Mucosa of descending colon (tissue), 3 donors: ENCODE measurements around the gene AGBL3. TPM values are rescaled to one million over a fixed set of nuclear protein-coding genes. Genes with fewer than 3 reads are reported as not detected.
"Not testable (repeated sequence)": the region's sequence is repeated elsewhere in the genome, so short reads cannot be mapped to it uniquely, and the experiment has no call there.

Experiments
- ATAC-seq: fragments of 200-7000 bp; cut with Tn5 transposase; one replicate; pipeline ENCODE4 v1.9.1; 2020; ENCODE audit warnings: mild to moderate bottlenecking, moderate library complexity
- DNase-seq, 3 donors: peaks; one replicate each; pipeline ENCODE4 v3.0.0-alpha.2; 2020
- H3K36me3 ChIP-seq: fragments of 200-600 bp; one replicate; pipeline ENCODE4 v1.8.0; 2021; ENCODE audit warnings: low read depth, mild to moderate bottlenecking
- H3K4me1 ChIP-seq: fragments of 200-600 bp; one replicate; pipeline ENCODE4 v1.8.0; 2021; ENCODE audit warnings: low read depth, mild to moderate bottlenecking
- H3K4me3 ChIP-seq: fragments of 200-600 bp; one replicate; pipeline ENCODE4 v1.8.0; 2021; ENCODE audit warnings: mild to moderate bottlenecking
- H3K9me3 ChIP-seq: fragments of 200-600 bp; one replicate; pipeline ENCODE4 v1.8.0; 2021; ENCODE audit warnings: mild to moderate bottlenecking
- CTCF ChIP-seq: fragments of 200-600 bp; IDR thresholded peaks from one replicate; pipeline ENCODE4 v1.8.0; 2022; ENCODE audit warnings: antibody characterized with exemption, mild to moderate bottlenecking
- intact Hi-C, 2 donors: fragments of 100-400 bp; cut with DNase I in 1 of 2; cut with micrococcal nuclease in 1 of 2; formaldehyde crosslinking; loops; one replicate each; pipeline versions ENCODE4 v1.11.0 to v1.11.1; 2022; cut with DNase I, micrococcal nuclease
- total RNA-seq, 3 donors: library from RNA; stranded (reverse); fragmentation: NEBNext Ultra II Directional in 2 of 3; extraction: Animal tissue kit (Norgen Biotek cat#: 25700) in 2 of 3; gene quantifications; one replicate each; pipeline versions ENCODE4 v1.2.1 to v1.2.4, GENCODE V29; 2021 to 2023
- donor health status: DM: no; HTN: no; CAD: no; lungs with moderate emphysema.
- donor health status: DM: no; HTN: no; CAD: no.
- donor health status: DM: no; HTN: yes; CAD: no.

AGBL3 gene
- total RNA-seq, 3 donors from 2014 or later, result 1.6 to 2.5 (median 1.9) TPM

- H3K36me3 ChIP-seq, H3K4me1 ChIP-seq, DNase-seq, H3K9me3 ChIP-seq, intact Hi-C loops, ATAC-seq, H3K4me3 ChIP-seq: not testable (repeated sequence)
Observed at GRCh38 chr7:135173916-135174315, 187.6 kb downstream of the AGBL3 start.

GRCh38 chr7:135174941-135175340 is 188.6 kb downstream of the AGBL3 start:
- no peaks in the 10 kb centered on the region for H3K4me1 ChIP-seq
- TF ChIP-seq CTCF, result no peak
- no peak overlapping the region for H3K4me3 ChIP-seq
- intact Hi-C loops, result no loop called here
- ATAC-seq (no peak), DNase-seq (no peak)
- H3K9me3 ChIP-seq, result peaks cover 3% of the 10 kb centered on the region
- no peaks in the 10 kb centered on the region for H3K36me3 ChIP-seq

GRCh38 chr7:135175931-135176330 is 189.6 kb downstream of the AGBL3 start:
- Histone ChIP-seq H3K4me3 (no peak overlapping the region), H3K4me1 (no peaks in the 10 kb centered on the region), H3K9me3 (peaks cover 13% of the 10 kb centered on the region), H3K36me3 (no peaks in the 10 kb centered on the region)
- ATAC-seq, result no peak
- no peak for TF ChIP-seq CTCF
- no peak for DNase-seq
- intact Hi-C loops, result no loop called here

GRCh38 chr7:135177028-135177696 is 190.9 kb downstream of the AGBL3 start:
- ATAC-seq (no peak), DNase-seq (no peak)
- intact Hi-C loops, result no loop called here
- no peaks in the 10 kb centered on the region for H3K36me3 ChIP-seq
- no peak overlapping the region for H3K4me3 ChIP-seq
- no peaks in the 10 kb centered on the region for H3K4me1 ChIP-seq
- H3K9me3 ChIP-seq, result peaks cover 26% of the 10 kb centered on the region
- TF ChIP-seq CTCF, result no peak

- intact Hi-C loops, result no loop called here
- H3K9me3 ChIP-seq, result peaks cover 33% of the 10 kb centered on the region
- H3K4me1 ChIP-seq, result no peaks in the 10 kb centered on the region
- H3K36me3 ChIP-seq, result no peaks in the 10 kb centered on the region
- TF ChIP-seq CTCF, result no peak
- no peak for ATAC-seq
- no peak for DNase-seq
- H3K4me3 ChIP-seq, result no peak overlapping the region
Observed at GRCh38 chr7:135178364-135178763, 192.1 kb downstream of the AGBL3 start.

- Histone ChIP-seq H3K4me3 (no peak overlapping the region), H3K9me3 (peaks cover 33% of the 10 kb centered on the region), H3K36me3 (no peaks in the 10 kb centered on the region), H3K4me1 (no peaks in the 10 kb centered on the region)
- no peak for ATAC-seq
- no peak for DNase-seq
- intact Hi-C loops, result no loop called here
- no peak for TF ChIP-seq CTCF
Observed at GRCh38 chr7:135179321-135179925, 193.1 kb downstream of the AGBL3 start.
